Subcutaneous abdominal adipose tissue (tissue), 5 donors: ENCODE measurements around the gene TAS1R3.

Experiments
- H3K27ac ChIP-seq: one replicate; pipeline ENCODE4 v1.7.0; 2013; ENCODE audit warnings: low read depth, mild to moderate bottlenecking, inconsistent platforms, low read length, moderate library complexity
- H3K27me3 ChIP-seq, 5 donors: one replicate each; pipeline ENCODE4 v1.7.0; 2013; ENCODE audit warnings: low read length in 5 of 5, inconsistent platforms in 1 of 5; ENCODE audit not compliant: control insufficient read depth in 5 of 5, insufficient read depth in 4 of 5
- H3K36me3 ChIP-seq, 5 donors: one replicate each; pipeline ENCODE4 v1.7.0; 2013; ENCODE audit warnings: low read length in 5 of 5; ENCODE audit not compliant: control insufficient read depth in 5 of 5, insufficient read depth in 5 of 5
- H3K4me1 ChIP-seq, 5 donors: one replicate each; pipeline ENCODE4 v1.7.0; 2013; ENCODE audit warnings: low read length in 5 of 5, mild to moderate bottlenecking in 3 of 5, moderate library complexity in 1 of 5; ENCODE audit not compliant: control insufficient read depth in 5 of 5, insufficient read depth in 5 of 5
- H3K4me3 ChIP-seq, 5 donors: one replicate each; pipeline ENCODE4 v1.7.0; 2013; ENCODE audit warnings: low read length in 5 of 5, low read depth in 1 of 5
- H3K9ac ChIP-seq, 5 donors: one replicate each; pipeline ENCODE4 v1.7.0; 2013; ENCODE audit warnings: low read length in 5 of 5, mild to moderate bottlenecking in 4 of 5, moderate library complexity in 3 of 5
- H3K9me3 ChIP-seq, 5 donors: one replicate each; pipeline ENCODE4 v1.7.0; 2013; ENCODE audit warnings: low read length in 5 of 5; ENCODE audit not compliant: control insufficient read depth in 5 of 5
- donor health status: healthy.
- donor health status: healthy.
- donor health status: healthy.
- donor health status: healthy.
- donor health status: healthy.

Gene TAS1R3

GRCh38 chr1:1322952-1323351, 8.1 kb upstream of the TAS1R3 start:
- H3K36me3 ChIP-seq: peaks cover 0 to 45% (median 29%) of the 10 kb centered on the region in 5 donors

DNA sequence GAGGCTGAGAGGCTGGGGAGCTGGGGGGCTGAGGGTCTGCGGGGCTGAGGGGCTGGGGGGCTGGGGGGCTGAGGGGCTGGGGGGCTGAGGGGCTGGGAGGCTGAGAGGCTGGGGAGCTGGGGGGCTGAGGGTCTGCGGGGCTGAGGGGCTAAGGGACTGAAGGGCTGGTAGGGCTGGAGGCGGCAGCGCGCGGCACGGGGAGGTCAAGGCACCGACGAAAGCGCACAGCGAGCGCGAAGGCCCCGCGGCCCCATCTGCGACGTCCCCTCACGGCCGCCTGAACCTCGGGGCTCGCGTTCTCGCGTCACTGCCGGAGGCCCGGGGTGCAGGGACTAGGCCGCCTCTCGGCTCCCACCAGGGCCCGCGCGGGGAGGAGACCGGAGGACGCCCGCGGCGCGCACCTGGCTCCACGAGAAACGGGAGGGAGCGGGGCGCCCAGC, 7.0 kb upstream of the TAS1R3 start:
- Histone ChIP-seq H3K9me3 (no peaks in the 10 kb centered on the region), H3K27ac (no peak overlapping the region), H3K27me3 (no peaks in the 10 kb centered on the region), H3K9ac (peak overlapping the region in 4 of 5 donors; percentile 87 to 91 (median 88)), H3K4me3 (peak overlapping the region in 4 of 5 donors; percentile 70 to 86 (median 81)), H3K4me1 (peaks cover 3 to 52% (median 46%) of the 10 kb centered on the region in 5 donors), H3K36me3 (peaks cover 0 to 51% (median 34%) of the 10 kb centered on the region in 5 donors)

More at GRCh38 chr1:1322952-1323351, 8.1 kb upstream of the TAS1R3 start:
- H3K4me3 ChIP-seq: no peak overlapping the region
- no peak overlapping the region for H3K27ac ChIP-seq
- peak overlapping the region in 1 of 5 donors; percentile 21 for H3K9ac ChIP-seq
- no peaks in the 10 kb centered on the region for H3K9me3 ChIP-seq
- no peaks in the 10 kb centered on the region for H3K27me3 ChIP-seq
- peaks cover 3 to 52% (median 46%) of the 10 kb centered on the region in 5 donors for H3K4me1 ChIP-seq

- H3K4me3 ChIP-seq: peak within 1 kb of the TSS; percentile 73 to 86 (median 78)
- no peaks in the 10 kb centered on the region for H3K9me3 ChIP-seq
- H3K9ac ChIP-seq: peak within 1 kb of the TSS; percentile 16 to 98 (median 88)
- peaks cover 0 to 47% (median 30%) of the 10 kb centered on the region in 5 donors for H3K36me3 ChIP-seq
- H3K27me3 ChIP-seq: no peaks in the 10 kb centered on the region
- H3K27ac ChIP-seq: peak within 1 kb of the TSS; percentile 57
- peaks cover 3 to 52% (median 47%) of the 10 kb centered on the region in 5 donors for H3K4me1 ChIP-seq
Measured at GRCh38 chr1:1324524-1325287, 6.4 kb upstream of the TAS1R3 start, which contains the start of the genes CPTP and INTS11. TSS of gene CPTP (plus strand) at chr1:1324802. CDS start at chr1:1326911, 2,109 bp downstream. TSS of gene INTS11 (minus strand) at chr1:1324660. CDS start at chr1:1324608, 52 bp downstream.

DNA sequence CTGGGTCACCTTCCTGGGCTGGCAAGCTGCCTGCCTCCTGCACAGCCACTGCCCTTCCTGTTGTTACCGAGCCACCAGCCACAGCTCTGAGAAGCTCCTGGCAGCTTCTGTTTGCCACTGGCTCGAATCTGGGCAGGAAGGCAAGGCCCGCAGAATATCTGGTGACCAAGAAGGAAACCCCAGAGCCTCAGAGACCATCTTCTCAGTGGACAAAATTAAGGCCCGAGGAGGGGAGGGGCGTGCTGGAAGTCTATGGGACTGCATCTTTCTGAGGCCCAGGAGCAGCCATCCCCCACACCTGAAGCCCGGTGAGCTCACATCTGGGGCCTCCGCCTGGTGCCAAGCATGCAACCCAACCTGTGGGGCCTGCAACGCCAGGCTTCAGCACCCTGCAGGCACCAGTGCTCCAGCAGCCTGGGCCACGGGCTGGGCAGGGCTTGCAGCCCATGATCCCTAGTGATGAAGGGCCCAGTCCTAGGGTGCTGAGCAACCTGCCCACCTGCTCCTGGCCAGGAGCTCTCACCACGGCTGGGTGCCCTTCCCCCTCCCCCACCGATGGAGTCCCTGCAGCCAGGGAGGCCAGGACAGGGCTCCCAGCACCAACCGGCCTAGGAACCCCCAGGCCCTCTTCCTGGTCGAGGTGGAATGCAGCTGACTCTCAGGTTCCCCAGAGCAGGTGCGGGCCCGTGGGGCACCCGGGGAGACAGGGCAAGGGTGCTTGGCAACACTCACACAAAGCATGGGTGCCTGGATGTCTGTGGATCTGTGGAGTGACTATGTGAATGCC, 5.6 kb upstream of the TAS1R3 start:
- peak overlapping the region; percentile 57 for H3K27ac ChIP-seq
- no peaks in the 10 kb centered on the region for H3K27me3 ChIP-seq
- H3K4me1 ChIP-seq: peaks cover 7 to 52% (median 48%) of the 10 kb centered on the region in 5 donors
- H3K4me3 ChIP-seq: peak overlapping the region; percentile 73 to 86 (median 77)
- H3K36me3 ChIP-seq: peaks cover 0 to 39% (median 24%) of the 10 kb centered on the region in 5 donors
- H3K9ac ChIP-seq: peak overlapping the region; percentile 16 to 98 (median 88)
- no peaks in the 10 kb centered on the region for H3K9me3 ChIP-seq

- H3K36me3 ChIP-seq: peaks cover 0 to 32% (median 24%) of the 10 kb centered on the region in 5 donors
- peak overlapping the region in 4 of 5 donors; percentile 25 to 86 (median 76) for H3K4me3 ChIP-seq
- peak overlapping the region; percentile 57 for H3K27ac ChIP-seq
- H3K9me3 ChIP-seq: no peaks in the 10 kb centered on the region
- H3K27me3 ChIP-seq: no peaks in the 10 kb centered on the region
- peaks cover 7 to 54% (median 46%) of the 10 kb centered on the region in 5 donors for H3K4me1 ChIP-seq
- peak overlapping the region in 3 of 5 donors; percentile 80 to 98 (median 88) for H3K9ac ChIP-seq
Measured at GRCh38 chr1:1326075-1326605, 4.9 kb upstream of the TAS1R3 start.

DNA sequence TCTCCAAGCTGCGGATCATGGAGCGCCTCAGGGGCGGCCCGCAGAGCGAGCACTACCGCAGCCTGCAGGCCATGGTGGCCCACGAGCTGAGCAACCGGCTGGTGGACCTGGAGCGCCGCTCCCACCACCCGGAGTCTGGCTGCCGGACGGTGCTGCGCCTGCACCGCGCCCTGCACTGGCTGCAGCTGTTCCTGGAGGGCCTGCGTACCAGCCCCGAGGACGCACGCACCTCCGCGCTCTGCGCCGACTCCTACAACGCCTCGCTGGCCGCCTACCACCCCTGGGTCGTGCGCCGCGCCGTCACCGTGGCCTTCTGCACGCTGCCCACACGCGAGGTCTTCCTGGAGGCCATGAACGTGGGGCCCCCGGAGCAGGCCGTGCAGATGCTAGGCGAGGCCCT, 3.8 kb upstream of the TAS1R3 start:
- H3K4me1 ChIP-seq: peaks cover 7 to 46% (median 40%) of the 10 kb centered on the region in 5 donors
- H3K27ac ChIP-seq: no peak overlapping the region
- peaks cover 0 to 4% (median 0%) of the 10 kb centered on the region in 5 donors for H3K27me3 ChIP-seq
- no peak overlapping the region for H3K9ac ChIP-seq
- H3K36me3 ChIP-seq: peaks cover 0 to 28% (median 24%) of the 10 kb centered on the region in 5 donors
- no peak overlapping the region for H3K4me3 ChIP-seq
- H3K9me3 ChIP-seq: no peaks in the 10 kb centered on the region

DNA sequence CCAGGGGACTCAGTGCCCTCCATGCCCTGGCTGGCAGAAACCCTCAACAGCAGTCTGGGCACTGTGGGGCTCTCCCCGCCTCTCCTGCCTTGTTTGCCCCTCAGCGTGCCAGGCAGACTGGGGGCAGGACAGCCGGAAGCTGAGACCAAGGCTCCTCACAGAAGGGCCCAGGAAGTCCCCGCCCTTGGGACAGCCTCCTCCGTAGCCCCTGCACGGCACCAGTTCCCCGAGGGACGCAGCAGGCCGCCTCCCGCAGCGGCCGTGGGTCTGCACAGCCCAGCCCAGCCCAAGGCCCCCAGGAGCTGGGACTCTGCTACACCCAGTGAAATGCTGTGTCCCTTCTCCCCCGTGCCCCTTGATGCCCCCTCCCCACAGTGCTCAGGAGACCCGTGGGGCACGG, 2.8 kb upstream of the TAS1R3 start:
- peaks cover 7 to 41% (median 34%) of the 10 kb centered on the region in 5 donors for H3K4me1 ChIP-seq
- H3K9ac ChIP-seq: no peak overlapping the region
- H3K27me3 ChIP-seq: peaks cover 0 to 4% (median 0%) of the 10 kb centered on the region in 5 donors
- H3K4me3 ChIP-seq: no peak overlapping the region
- no peaks in the 10 kb centered on the region for H3K9me3 ChIP-seq
- no peak overlapping the region for H3K27ac ChIP-seq
- H3K36me3 ChIP-seq: peaks cover 0 to 28% (median 24%) of the 10 kb centered on the region in 5 donors

DNA sequence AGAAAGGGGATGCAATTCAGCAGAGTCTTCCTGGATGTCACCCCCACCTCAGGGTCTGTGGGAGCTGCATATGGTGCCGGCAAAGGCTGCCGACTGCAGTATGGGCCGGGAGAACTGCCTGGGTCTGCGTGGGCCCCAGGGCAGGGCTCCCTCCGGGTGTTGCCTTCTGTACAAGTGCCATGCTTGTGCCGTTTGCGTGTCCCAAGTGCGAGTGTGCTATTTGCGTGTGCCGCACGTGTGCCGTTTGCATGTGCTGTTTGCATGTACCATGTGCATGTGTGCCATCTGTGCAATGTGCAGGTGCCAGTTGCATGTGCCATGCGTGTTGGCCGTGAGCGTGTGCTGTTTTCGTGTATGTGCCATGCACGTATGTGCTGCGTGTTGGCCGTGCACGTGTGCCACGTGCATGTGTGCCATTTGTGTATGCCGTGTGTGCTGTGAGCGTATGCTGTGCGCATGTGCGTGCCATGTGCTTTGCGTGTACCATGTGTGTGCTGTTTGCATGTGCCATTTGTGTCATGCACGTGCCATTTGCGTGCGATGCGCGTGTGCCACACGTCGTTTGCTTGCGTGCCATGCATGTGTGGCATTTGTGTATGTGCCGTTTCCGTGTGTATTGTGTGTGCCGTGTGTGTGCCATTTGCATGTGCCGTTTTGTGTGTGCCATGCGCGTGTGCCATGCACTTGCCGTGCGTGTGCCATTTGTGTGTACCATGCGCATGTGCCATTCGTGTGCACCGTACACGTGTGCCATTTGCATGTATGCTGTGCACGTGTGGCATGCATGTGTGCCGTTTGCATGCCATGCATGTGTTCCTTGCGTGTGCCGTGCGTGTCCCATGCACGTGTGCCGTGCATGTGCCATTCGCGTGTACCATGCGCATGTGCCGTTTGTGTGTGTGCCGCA, 1.5 kb upstream of the TAS1R3 start:
- Histone ChIP-seq H3K4me1 (peaks cover 7 to 40% (median 33%) of the 10 kb centered on the region in 5 donors), H3K36me3 (peaks cover 0 to 28% (median 24%) of the 10 kb centered on the region in 5 donors)

More for the DNA sequence above, 1.5 kb upstream of the TAS1R3 start:
- H3K4me3 ChIP-seq: no peak overlapping the region
- H3K27ac ChIP-seq: no peak overlapping the region
- H3K9me3 ChIP-seq: no peaks in the 10 kb centered on the region
- peaks cover 0 to 4% (median 0%) of the 10 kb centered on the region in 5 donors for H3K27me3 ChIP-seq
- H3K9ac ChIP-seq: no peak overlapping the region
